Stimulated activated CD8-positive, alpha-beta memory T cell treated with anti-CD3 and anti-CD28 coated beads, Interleukin-15, amount 100 ng/mL, for 1 hour (primary cell): ENCODE results near the gene PPP1R13L.
A peak's percentile ranks its signal among the peaks of the same experiment; 100 is the strongest.

Experiments
- DNase-seq: peaks from one replicate; pipeline ENCODE4 v3.0.0-alpha.2; 2020; ENCODE audit warnings: low read depth

Gene PPP1R13L, protein sequence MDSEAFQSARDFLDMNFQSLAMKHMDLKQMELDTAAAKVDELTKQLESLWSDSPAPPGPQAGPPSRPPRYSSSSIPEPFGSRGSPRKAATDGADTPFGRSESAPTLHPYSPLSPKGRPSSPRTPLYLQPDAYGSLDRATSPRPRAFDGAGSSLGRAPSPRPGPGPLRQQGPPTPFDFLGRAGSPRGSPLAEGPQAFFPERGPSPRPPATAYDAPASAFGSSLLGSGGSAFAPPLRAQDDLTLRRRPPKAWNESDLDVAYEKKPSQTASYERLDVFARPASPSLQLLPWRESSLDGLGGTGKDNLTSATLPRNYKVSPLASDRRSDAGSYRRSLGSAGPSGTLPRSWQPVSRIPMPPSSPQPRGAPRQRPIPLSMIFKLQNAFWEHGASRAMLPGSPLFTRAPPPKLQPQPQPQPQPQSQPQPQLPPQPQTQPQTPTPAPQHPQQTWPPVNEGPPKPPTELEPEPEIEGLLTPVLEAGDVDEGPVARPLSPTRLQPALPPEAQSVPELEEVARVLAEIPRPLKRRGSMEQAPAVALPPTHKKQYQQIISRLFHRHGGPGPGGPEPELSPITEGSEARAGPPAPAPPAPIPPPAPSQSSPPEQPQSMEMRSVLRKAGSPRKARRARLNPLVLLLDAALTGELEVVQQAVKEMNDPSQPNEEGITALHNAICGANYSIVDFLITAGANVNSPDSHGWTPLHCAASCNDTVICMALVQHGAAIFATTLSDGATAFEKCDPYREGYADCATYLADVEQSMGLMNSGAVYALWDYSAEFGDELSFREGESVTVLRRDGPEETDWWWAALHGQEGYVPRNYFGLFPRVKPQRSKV

DNA sequence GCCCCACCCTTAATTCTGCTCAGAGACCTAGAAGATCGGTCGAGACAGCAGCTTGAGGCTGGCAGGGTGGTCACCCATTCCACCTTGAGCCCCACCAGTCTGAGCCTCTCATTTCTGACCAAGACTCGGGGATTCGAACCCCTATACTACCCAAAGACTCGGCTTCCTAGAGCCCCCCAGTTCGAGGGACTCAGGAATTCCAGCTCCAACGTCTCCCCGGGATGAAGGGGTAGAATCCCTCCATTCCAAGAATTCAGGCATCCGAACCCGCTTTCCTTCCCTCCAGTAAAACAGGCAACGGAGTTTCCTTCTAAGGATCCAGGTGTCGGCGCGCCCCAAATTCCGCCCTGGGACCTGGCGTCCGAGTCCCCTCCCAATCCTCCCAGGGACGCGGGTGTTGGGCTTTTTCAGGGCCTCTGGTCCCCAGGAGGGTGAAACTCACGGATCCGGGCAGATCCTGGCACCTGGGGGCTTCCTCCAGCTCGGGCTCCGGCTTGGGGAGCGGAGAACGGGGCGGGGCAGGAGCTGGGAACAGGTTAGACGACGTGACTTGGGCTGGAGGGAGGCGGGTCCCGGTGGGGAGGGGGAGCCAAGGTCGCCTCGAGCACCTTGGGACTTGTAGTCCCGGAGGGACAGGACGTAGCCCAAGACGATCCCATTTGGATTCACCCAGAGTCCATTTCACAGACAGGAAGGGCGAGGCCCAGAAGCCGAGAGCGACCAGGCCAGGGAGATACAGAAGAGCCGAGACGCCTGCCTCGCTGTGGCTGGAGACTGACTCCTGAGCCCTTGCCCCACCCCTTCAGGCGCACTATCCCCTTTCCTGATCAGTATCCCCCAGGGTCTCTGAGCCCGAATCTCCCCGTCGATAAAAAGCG lies at the start of gene PPP1R13L:
Gene PPP1R13L, minus strand, starts transcription at position 513 of the 878 bp plus-strand sequence. CDS start 6,751 bp downstream, outside the sequence.
- DNase-seq, result no peak

DNA sequence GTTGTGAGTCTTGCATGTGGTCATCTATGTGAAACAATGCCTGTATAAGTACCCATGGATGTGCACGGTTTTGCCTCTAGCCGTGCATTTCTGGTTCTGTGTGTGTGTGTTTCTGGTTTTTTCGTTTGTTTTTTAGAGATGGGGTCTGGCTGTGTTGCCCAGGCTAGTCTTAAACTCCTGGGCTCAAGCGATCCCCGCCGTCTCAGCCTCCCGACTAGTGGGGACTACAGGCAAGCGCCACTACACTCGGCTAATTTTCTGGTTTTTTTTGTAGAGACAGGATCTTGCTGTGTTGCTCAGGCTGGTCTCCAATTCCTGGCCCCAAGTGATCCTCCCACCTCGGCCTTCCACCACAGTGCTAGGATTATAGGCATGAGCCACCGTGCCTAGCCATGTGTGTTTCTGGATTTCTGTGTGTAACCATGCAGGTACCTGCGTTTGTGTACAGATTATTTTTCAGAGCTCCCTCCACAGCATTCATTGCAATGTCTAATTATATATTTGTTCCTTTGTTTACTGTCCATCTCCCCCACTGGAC lies 47.0 kb upstream of the PPP1R13L start:
- no peak for DNase-seq

DNA sequence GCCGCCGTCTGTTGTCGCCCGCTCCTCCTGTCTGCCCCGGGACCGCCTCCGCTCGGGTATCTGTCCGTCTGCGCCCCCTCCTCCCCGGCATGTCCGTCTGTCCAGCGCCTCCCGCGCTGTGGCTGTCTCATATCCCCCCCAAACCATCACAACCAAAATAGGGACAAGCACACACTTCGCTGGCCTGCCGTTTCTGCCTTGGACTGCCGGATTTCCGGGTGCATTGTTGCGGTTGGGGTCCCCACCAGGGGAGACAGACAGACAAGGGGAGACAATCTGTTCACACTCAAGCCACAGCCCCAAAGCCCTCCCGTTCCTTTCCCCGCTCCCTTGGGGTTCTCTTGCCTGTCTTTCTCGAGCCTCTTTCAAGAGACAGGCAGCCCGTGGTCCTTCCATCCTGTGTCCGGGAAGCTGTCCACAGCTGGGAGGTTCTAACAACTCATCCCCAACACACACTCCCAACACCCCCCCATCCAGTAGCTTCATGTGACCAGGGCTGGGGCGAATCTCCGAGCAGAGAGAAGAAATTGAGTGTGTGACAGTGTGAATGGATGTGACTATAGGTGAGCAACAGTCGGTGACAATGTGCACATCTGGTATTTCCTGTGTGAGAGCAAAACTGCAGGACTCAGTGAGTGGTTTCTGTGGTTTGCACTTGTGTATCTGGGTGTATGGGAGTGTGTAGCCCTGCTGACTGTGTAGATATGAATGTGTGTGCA lies 46.4 kb upstream of the PPP1R13L start:
- no peak for DNase-seq

DNA sequence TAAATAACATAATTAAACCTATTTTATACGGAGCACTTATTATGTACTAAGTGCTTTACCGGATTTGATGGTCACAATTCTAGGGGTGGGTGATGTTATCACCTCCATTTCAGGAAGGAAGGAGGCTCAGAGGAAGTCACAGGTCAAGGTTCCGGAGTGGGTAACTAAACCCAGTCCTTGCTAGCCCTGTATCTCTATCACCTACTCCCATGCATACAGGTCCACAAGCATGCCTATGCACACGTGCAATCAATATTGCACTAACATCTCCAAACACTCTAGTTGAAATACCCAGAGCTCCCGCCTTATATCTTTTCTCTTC lies 45.1 kb upstream of the PPP1R13L start:
- no peak for DNase-seq

DNA sequence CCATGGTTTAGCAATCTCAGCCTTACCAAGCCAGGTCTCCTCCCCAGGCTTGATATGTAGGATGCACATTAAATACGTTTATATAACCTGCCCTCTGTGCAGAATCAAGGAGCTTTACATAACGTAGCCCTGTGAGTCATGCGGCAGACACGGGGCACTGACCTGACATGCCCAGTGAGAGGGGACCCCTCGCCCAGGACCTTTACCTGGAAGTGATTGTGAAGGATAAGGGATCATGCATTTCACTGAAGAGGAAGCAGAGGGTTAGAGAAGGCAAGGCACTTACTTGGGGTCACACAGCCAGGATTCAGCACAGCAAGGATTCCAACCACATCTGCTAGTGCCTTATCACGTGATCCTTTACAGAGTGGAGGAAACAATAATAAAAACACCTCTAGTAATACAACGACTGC lies 44.0 kb upstream of the PPP1R13L start:
- DNase-seq, result no peak

DNA sequence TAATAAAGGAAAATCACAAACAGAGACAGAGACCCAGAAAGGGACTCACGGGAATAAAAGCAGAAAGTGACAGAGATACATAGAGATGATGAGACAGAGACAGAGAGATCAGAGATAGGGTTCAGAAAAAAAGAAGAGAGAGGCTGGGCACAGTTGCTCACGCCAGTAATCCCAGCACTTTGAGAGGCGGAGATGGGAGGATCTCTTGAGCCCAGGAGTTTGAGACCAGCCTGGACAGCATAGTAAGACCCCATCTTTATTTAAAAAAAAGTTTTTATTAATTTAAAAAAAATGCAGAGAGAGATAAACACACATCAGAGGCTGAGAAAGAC lies 43.5 kb upstream of the PPP1R13L start:
- no peak for DNase-seq

DNA sequence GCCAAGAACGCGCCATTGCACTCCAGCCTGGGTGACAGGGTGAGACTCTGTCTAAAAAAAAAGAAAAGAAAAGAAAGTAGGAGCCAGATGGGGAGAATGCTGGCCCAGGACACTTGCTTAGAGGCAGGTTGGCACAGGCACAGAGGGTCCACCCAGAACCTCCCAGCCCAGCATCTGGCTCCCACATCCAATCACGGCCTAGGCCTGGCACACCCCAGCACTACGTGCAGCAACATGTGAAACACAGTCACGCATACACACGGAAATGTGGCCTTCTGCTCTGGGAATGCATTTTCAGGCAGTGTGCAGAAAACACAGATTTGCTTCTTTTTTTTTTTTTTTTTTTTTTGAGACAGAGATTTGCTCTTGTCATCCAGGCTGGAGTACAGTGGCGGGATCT lies 42.1 kb upstream of the PPP1R13L start:
- no peak for DNase-seq

DNA sequence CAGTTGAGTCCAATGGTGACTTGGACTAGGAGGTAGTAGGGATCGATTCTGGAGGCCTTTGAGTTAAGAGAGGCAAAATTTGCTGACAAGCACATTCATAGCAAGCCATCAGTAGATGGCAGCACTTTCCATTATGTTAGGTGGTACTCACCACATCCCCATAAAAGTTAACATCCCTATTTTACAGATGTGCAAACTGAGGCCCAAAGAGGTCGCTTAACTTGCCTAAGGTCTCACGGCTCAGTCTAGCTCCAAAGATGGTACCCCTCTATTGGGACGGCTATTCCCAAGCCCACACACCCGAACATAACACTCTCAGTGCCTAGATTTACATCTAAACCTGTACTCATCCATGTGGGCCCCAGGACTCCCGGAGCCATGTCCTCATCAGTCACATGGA lies 41.4 kb upstream of the PPP1R13L start:
- DNase-seq, result no peak

DNA sequence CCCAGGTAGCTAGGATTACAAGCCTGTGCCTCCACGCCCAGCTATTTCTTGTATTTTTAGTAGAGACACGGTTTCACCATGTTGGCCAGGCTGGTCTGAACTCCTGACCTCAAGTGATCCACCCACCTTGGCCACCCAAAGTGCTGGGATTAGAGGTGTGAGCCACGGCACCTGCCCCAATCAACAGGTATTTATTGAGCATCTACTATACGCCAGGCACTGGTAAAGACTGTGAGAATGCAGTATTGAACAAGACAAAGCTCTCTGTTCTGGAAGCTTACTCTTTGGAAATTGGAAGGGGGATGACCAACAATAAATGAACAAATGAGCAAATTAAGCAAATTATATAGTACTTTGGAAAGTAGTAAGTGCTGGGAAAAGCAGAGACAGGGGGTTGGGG lies 40.3 kb upstream of the PPP1R13L start:
- no peak for DNase-seq

DNA sequence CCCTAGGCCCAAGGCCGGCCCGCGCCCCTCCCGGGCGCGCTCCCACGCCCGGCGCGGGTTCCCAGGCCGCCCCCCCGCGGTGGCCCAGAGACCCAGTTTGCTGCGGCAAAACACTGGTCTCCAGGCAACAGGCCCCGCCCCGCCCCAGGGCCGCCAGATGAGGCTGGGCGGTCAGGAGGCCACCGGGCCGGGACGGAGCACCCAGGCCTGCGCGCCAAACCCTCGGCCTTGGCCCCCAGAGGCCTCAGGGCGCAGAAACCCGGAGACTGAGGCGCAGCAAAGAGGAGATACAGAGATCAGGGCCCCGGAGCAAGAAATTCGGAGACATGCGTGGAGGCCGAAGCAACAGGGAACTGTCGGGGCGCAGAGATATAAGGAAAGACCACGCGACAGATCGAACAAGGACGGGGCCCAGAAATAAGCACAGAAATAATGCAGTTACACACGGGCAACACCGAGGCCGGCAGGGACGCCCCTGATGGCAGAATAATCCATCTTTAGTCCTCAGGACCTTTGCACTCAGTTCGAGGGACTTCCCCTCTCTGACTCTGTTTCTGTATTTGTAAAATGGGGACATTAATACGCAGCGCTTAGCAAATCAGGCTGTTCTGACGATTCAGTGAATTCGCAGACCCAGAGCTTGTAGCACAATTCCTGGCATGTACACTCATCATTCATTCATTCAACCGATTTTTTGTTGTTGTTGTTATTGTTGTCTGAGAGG lies 39.6 kb upstream of the PPP1R13L start:
- no peak for DNase-seq

DNA sequence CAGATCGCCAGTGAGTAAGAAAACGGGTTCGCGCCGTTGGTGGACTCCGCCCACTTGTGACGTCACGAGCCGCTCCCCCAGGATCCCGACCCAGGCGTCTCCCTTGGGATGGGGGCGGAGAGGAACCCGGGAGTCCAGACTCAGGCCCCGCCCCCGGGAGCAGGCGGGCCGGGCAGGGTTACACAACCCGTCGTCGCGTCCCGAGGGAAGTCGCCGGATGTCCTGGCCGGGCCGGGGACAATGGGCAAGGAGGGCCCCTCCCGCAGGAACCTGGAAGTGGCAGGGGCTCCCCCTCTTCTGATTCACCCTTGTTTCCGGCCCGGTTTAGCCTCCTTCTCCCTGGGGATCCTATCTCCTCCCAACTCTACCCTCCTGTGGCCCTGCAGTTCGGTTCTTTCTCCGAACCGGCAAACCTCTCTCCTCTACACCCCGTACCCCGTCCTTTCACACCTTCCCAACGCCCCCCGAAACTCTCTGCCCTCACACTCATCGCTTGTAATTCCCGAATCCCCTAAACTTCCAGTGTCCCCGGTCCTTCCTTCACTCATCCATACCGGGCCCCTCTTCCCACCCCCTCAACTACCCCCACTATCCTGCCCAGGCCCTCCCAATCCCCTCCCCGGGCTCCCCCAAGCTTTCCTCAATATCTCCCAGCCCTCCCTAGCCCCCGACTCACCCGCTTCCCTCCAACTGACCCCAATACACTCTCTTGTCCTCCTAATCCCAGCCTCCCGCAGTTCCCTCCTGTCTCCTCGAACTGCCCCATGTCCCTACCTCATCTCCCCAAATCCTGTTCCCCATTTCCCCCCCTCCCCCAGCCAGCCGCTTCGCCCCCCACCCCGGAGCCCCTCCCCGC lies 38.8 kb upstream of the PPP1R13L start:
- no peak for DNase-seq

DNA sequence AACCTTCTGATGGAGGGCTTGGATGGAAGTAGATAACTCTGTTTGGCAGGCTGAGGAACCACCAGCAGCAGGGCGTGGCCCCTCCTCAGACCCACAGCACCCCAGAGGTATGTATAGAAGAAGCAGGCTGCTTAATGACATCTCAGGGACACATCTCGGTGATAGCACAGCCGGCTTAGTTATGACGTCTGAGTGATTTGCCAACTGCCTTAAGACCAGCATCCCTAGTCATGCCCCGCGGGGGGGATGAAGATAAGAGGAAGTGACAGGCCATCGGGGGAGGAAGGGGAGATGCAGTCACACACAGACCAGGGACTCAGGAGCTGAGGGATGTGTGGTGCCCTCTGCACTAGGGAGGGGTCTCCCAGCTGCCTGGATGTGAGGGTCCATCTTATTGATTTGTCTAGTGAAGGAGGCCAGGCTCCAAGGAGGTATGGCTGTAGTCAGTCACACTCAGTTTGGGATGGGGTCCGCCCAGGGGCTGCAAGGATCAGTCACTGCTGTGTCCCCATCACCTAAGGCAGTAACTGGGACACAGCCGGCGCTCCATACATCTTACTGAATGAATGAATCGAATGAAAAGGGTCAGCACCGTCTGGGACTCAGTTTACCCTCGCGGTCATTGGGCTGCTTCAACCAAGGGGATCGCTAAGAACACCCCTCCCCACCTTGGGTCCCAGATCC lies 38.1 kb upstream of the PPP1R13L start:
- no peak for DNase-seq

DNA sequence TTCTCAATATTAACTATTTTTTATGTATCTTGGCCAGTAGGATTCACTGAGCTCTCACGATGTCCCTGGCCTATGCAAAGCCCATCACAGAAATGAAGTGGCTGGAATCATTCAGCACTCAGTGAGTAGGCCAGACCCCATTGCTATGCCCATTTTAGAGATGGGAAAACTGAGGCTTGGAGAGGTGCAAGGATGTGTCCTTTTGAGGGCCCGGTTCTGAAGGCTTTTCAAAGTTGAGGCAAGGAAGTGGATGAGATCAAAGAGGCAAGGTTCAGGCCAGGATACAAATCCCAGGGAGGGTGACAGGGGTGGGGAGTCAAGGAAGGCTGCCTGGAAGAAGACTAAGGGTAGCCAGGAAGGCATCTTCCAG lies 37.5 kb upstream of the PPP1R13L start:
- no peak for DNase-seq

DNA sequence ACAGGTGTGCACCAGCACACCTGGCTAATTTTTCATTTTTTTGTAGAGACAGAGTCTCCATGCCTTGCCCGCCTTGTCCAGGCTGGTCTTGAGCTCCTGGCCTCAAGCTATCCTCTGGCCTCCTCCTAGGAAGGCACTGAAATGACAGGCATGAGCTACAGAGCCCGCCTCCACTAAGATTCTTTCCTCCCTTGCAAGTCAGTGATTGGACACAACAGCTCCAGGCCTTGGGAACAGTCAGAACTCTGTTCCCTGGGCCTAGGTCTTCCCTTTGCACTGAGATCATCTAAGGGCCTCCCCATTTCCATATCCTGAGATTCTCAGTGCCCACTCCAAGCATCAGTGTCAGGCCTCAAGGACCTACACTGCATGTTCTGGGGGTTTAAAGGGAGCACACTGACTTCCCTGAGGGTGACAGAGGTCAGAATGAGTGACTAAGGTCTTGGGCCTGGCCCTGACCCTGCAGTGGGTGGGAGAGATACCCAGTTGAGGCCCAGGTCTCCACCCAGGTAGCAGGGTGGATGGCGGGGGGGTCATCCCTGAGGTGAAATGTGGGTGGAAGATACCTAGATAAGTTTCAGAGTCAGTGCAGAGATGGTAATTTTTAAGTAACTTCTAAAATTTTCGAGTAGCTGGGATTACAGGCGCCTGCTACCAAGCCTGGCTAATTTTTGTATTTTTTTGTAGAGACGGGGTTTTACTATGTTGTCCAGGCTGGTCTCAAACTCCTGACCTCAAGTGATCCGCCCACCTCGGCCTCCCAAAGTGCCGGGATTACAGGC lies 36.2 kb upstream of the PPP1R13L start:
- DNase-seq, result no peak

DNA sequence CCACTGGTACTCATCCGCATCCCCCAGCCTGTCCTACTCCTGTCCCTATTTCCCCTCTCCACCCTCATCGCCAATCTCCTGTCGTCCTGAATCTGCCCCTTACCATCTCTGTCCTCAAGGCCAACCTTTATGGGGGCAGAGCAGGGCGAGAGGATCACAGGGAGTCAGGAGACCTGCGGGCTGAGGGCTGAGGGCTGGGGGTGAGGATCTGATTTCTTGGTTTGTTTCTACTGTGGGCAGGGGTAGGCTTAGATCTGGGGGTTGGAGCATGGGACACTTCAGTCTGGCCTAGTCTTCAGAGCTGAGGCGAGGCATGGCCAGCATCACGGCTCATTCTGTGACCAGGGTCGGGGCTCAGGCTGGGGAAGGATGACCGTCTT lies 35.4 kb upstream of the PPP1R13L start:
- no peak for DNase-seq

DNA sequence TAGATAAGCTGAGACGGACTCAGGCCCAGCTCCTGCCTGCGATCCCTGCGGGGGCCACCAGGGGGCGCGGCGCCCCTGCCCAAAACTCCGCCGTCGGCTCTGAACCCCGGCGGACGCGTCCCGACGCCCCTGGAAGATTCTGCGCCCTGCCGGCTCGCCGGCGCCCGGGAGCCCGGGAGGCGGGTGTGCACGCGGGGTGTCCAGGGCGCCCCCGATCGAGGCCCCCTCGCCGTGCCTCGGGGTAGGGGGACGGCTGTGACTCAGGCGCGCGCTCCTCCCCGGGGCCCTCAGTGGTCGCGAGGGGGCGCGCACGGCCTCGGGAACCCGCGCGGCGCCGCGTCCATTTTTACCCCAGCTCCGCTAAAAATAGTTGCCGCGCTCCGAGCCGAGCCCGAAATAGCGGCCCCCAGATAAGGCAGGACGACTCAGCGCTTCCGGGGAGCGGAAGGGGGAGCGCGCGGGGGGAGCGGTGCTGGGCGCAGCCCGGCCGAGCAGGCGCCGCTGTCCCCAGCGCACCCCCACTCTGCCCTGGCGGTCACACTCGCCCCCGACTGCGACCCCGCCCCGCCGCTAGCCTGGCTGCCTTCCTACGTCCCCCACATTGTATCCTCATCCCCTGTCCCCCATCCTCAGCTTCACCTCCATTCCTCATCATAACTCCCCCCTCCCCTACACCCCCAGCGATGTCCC lies 34.8 kb upstream of the PPP1R13L start:
- peak; percentile 61 for DNase-seq

DNA sequence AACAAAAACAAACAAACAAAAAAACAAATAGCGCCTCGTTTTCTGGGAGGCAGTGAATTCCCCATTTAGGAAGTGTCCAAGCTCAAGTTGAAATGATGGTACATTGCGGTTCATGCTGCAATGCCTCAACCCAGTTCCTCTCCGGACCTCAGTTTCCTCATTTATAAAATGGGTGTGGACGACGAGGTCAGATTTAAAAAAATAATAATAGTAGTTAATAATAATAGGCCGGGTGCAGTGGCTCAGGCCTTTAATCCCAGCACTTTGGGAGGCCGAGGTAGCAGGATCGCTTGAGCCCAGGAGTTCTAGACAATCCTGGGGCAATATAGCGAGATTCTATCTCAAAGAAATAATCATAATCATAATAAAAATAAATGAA lies 34.3 kb upstream of the PPP1R13L start:
- DNase-seq, result no peak

DNA sequence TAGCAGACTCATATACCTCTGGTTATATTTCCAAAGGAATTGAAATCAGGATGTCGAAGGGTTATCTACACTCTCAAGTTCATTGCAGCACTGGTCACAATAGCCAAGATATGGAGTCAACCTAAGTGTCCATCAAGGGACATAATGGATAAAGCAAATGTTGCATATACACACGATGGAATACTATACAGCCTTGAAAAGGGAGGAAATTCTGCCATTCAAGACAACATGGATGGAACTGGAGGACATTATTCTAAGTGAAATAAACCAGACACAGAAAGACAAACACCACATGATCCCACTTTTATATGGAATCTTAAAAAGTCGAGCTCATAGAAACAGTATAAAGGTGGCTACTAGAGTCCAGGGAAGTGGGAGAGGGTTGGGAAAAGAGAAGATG lies 32.5 kb upstream of the PPP1R13L start:
- DNase-seq, result no peak
